SW480 (cell line): ENCODE measurements around the gene MYO3B.
A peak's percentile ranks its signal among the peaks of the same experiment; 100 is the strongest.

Experiments
- DNase-seq: peaks from one replicate; pipeline ENCODE4 v3.0.0-alpha.2; 2016; ENCODE audit warnings: low spot score

Gene MYO3B

GRCh38 chr2:170371231-170371998, 193.5 kb downstream of the MYO3B start:
- peak; percentile 77 for DNase-seq

- no peak for DNase-seq
Observed at GRCh38 chr2:170375192-170375591, 197.2 kb downstream of the MYO3B start.

GRCh38 chr2:170377500-170378207, 199.7 kb downstream of the MYO3B start:
- DNase-seq: no peak

DNA sequence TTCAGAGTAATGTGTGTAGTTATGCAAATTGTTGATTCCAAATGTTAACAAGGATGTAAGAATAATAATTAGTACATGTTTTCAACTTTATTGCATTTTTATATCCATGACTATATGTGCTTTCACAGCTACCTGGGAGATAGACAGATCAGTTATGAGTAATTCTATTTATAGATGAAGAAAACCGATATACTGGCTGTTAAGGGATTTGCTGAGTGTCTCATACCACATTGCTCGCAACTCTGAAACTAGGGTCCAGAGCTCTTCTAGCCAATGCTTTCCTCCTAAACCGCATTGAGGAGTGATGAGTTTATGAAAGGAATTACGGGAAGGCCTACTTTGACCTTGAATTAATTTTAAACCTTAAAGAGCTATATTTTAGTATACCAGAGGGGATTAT, 202.3 kb downstream of the MYO3B start:
- DNase-seq: no peak

DNA sequence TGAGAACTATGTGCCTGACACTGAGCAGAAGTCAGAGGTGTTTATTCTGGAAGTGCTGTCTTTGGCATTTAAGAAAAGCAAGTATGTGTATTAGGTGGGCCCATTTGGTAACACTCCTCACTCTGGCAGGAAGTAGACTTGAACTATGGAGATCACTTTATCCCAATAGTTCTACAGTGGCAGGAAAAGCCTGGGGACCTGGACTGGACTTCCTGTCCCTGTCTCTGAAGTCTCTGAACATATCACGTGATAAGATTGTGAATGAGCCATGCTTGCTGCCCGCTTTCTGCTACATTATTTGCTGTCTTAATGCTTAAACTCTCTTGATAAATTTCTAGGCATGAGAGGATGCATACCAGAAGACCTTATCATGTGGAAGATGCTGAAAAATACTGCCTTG, 203.7 kb downstream of the MYO3B start:
- no peak for DNase-seq

GRCh38 chr2:170386554-170386953, 208.6 kb downstream of the MYO3B start:
- no peak for DNase-seq

GRCh38 chr2:170391018-170391417, 213.1 kb downstream of the MYO3B start:
- DNase-seq: no peak

GRCh38 chr2:170391697-170392096, 213.8 kb downstream of the MYO3B start:
- DNase-seq: no peak

DNA sequence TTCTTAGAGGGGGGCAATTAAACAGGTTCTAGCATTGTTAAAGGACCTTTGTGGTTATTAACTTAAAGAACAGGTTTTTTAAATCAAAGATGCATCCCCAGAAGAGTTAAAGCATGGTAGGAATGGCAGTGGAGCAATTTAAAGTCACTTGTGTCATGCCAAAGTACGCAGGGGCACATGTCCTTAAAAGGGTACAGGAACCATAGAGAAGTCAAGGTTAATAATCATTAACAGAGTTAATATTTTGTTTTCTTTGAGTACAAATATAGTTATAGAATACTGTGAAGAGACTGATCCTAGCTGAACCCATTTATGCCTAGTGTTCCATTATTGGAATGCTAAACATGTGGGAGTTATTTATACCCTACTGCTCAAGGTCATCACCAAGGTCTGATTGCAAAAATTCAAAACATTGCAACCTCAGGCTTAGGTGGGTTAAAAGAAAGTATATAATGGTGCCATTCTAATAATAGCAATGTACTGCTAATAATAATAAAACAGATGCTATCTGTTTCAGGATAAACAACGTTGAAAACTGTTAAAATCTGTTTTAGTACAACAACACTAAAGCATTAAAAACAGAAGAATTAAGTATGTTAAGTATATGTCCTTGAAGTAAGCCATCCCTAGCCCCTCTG, 216.0 kb downstream of the MYO3B start:
- DNase-seq: no peak

GRCh38 chr2:170394641-170395387, 216.9 kb downstream of the MYO3B start:
- no peak for DNase-seq

DNA sequence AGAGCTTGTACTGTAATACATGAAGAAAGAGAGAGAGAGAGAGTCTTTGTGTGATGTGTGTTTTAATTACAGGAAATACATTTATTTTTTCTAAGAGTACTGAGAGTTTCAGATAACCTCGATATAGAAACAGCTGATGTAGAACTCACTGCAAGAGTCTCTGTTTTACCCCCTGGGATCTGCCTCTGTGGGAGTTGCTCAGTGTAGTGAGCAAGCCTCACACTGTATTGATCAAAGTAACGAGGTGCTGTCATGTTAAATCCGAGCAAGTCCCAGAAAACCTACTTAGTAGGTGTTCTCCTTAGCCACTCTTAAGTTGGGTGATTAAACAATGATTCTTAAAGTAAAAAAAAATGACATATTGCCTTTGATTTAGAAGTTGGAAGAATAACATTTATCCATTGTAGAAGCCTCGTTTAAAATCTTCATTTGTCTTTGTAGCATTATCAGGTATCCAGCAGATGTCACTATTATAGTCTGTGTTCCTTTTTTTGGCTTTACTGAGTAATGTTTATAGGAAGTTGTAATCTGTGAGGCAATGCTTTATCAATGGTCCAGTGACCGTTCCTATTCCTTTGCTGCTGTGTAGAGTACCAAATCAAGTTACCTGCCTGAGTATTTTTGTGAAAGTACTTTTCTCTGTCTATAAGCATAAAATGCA, 219.0 kb downstream of the MYO3B start:
- DNase-seq: peak; percentile 68

GRCh38 chr2:170401187-170401586, 223.2 kb downstream of the MYO3B start:
- DNase-seq: no peak

- DNase-seq: no peak
Observed at GRCh38 chr2:170404846-170405245, 226.9 kb downstream of the MYO3B start.

DNA sequence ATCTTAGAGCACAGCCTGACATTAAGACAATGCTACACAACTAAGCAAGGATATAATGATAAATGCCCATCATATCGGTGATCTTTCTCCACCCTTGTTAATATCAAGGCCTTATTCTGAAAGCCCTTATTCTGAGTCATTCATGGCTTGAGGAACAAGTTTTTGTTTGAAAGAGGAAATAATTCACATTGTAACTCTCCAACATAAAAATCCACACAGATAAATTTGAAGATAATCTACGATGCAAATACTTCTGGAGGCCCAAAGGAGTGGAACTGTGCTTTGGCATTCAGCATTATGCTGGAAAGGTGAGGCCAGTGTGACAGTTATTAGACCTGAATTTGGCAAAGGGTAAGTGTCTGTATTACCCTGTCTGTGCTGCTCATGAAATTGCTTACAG, 227.4 kb downstream of the MYO3B start:
- DNase-seq: no peak

- no peak for DNase-seq
Observed at GRCh38 chr2:170408461-170409163, 230.7 kb downstream of the MYO3B start.

GRCh38 chr2:170409164-170409535, 231.2 kb downstream of the MYO3B start:
- DNase-seq: peak; percentile 66

GRCh38 chr2:170411660-170412059, 233.7 kb downstream of the MYO3B start:
- no peak for DNase-seq

GRCh38 chr2:170420961-170421687, 243.2 kb downstream of the MYO3B start:
- no peak for DNase-seq

DNA sequence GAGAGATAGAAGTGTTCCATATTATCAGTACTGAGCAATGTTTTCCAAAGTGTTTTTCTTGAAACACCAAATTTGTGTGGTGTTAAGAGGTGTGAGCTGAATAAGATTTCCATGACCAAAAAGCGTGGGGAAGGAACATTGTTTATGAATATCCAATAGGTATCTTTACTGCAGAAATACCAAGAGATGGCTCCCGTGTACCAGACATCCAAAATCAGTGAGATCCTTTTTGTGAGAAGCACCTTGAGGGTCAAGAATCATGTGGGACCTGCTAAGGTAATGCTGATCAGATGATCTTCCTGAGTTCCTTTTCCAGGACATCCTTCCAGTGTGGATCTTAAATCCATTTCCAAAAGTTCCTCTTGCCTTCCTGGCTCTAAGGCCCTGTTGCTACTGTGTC, 246.0 kb downstream of the MYO3B start:
- DNase-seq: no peak

DNA sequence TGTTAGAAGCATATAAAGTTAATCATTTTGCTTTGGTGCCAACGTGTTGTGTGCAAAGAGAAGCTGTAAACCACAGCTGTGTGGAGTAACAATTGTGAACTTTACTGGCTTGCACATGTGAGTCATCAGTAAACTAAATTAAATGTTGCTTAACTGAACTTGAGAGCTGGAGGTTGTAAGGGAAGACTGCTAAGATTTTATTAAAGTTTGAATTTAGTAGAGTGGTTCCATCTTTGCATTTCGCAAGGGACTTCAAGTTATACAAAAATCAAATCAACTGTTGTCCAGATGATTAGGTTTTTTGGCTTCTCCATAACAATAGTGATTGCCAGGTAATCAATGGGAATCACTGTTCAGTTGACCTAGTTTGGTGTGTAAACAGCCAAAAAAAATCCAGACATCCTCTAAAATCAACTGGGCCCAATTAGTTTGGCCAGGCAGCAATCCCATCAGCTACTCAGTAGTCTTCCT, 247.4 kb downstream of the MYO3B start:
- peak; percentile 31 for DNase-seq
